H1 (cell line): ENCODE results near the gene H6PD. TPM values are rescaled to one million over a fixed set of nuclear protein-coding genes. Genes with fewer than 3 reads are reported as not detected.
A peak's percentile ranks its signal among the peaks of the same experiment; 100 is the strongest.

ENCODE experiments used
- CTCF ChIA-PET: fragments of 300-600 bp; sonication (Branson Sonifier 250); formaldehyde crosslinking; loops from one replicate; lab custom pipeline; 2021; ENCODE audit not compliant: partially characterized antibody; lab: Charles Lee
- POLR2A ChIA-PET: fragments of 300-600 bp; sonication (Branson Sonifier 250); formaldehyde crosslinking; loops from one replicate; lab custom pipeline; 2021; ENCODE audit warnings: inconsistent platforms; ENCODE audit not compliant: partially characterized antibody; lab: Charles Lee
- DNase-seq, 2 experiments: peaks; one replicate each; pipeline versions ENCODE4 v3.0.0 to v3.0.0-alpha.2; 2010 to 2022; ENCODE audit warnings: low spot score in 2 of 2, low read depth in 1 of 2, mixed read lengths in 1 of 2
- FAIRE-seq: peaks from 2 replicates; lab custom pipeline; 2011; peaks lifted over from hg19 to GRCh38; lab: Jason Lieb, UNC
- H2AFZ ChIP-seq: 2 replicates; pipeline ENCODE4 v1.8.1; 2012; ENCODE audit warnings: low read length, inconsistent platforms
- H2AK5ac ChIP-seq: 2 replicates; pipeline ENCODE4 v1.6.1; 2013; ENCODE audit warnings: low read depth, low read length
- H2BK120ac ChIP-seq: replicated peaks from 2 replicates; pipeline ENCODE3; 2013; ENCODE audit warnings: low read depth, low read length, inconsistent platforms
- H2BK12ac ChIP-seq: 2 replicates; pipeline ENCODE4 v1.6.1; 2013; ENCODE audit warnings: low read depth, low read length
- H2BK15ac ChIP-seq: 2 replicates; pipeline ENCODE4 v1.6.1; 2013; ENCODE audit warnings: low read length
- H2BK20ac ChIP-seq: 2 replicates; pipeline ENCODE4 v1.6.1; 2013; ENCODE audit warnings: low read length
- H2BK5ac ChIP-seq: 2 replicates; pipeline ENCODE4 v1.6.1; 2013; ENCODE audit warnings: low read depth, low read length
- H3K14ac ChIP-seq: 2 replicates; pipeline ENCODE4 v1.6.1; 2013; ENCODE audit warnings: inconsistent platforms; ENCODE audit not compliant: insufficient read length
- H3K18ac ChIP-seq: 2 replicates; pipeline ENCODE4 v1.6.1; 2013; ENCODE audit warnings: low read length; ENCODE audit errors: extremely low read depth
- H3K23ac ChIP-seq: 2 replicates; pipeline ENCODE4 v1.6.1; 2013; ENCODE audit warnings: inconsistent platforms; ENCODE audit not compliant: insufficient read length
- H3K23me2 ChIP-seq: 2 replicates; pipeline ENCODE4 v1.6.1; 2013; ENCODE audit warnings: low read depth, low read length
- H3K27ac ChIP-seq: 2 replicates; pipeline ENCODE4 v1.6.1; 2011; ENCODE audit warnings: low read depth, low read length, inconsistent platforms
- H3K27me3 ChIP-seq, 4 experiments: replicated peaks in 1 of 4; 1 replicate in 1 of 4; 2 replicates in 3 of 4; pipeline versions ENCODE4 v1.6.1 to v1.8.1; 2011 to 2013; ENCODE audit warnings: low read length in 3 of 4, mild to moderate bottlenecking in 3 of 4, inconsistent platforms in 2 of 4, mixed read lengths in 2 of 4, moderate library complexity in 1 of 4; ENCODE audit not compliant: control insufficient read depth in 3 of 4, insufficient read depth in 3 of 4; ENCODE audit errors: extremely low read depth in 1 of 4
- H3K36me3 ChIP-seq, 4 experiments: 2 replicates each; pipeline versions ENCODE4 v1.6.1 to v1.8.1; 2011 to 2013; ENCODE audit warnings: mild to moderate bottlenecking in 4 of 4, low read length in 3 of 4, moderate library complexity in 2 of 4, control low read depth in 1 of 4, inconsistent platforms in 1 of 4; ENCODE audit not compliant: insufficient read depth in 4 of 4, control insufficient read depth in 2 of 4
- H3K4ac ChIP-seq: replicated peaks from 2 replicates; pipeline ENCODE3; 2013; ENCODE audit warnings: low read length, low read depth, mixed read lengths, inconsistent platforms; ENCODE audit not compliant: insufficient read length
- H3K4me1 ChIP-seq, 4 experiments: replicated peaks in 1 of 4; 1 replicate in 1 of 4; 2 replicates in 3 of 4; pipeline versions ENCODE4 v1.6.1 to v1.8.1; 2011 to 2013; ENCODE audit warnings: low read length in 3 of 4, inconsistent platforms in 2 of 4, mixed read lengths in 1 of 4; ENCODE audit not compliant: insufficient read depth in 4 of 4, control insufficient read depth in 3 of 4
- H3K4me2 ChIP-seq, 2 experiments: 2 replicates each; pipeline versions ENCODE4 v1.6.1 to v1.8.1; 2011 to 2013; ENCODE audit warnings: low read depth in 2 of 2, low read length in 2 of 2, control low read depth in 1 of 2, inconsistent platforms in 1 of 2, mild to moderate bottlenecking in 1 of 2; ENCODE audit not compliant: insufficient read depth in 1 of 2
- H3K4me3 ChIP-seq, 4 experiments: fragments of 200-600, 300-600 bp in 1 of 4; sonication (generic), shearing (Covaris generic), sonication (Bioruptor Twin) in 1 of 4; 2 replicates each; pipeline versions ENCODE4 v1.5.1 to v1.8.1; 2011 to 2016; ENCODE audit warnings: low read length in 4 of 4, low read depth in 3 of 4, control low read depth in 2 of 4, inconsistent platforms in 2 of 4, mild to moderate bottlenecking in 2 of 4, mixed read lengths in 1 of 4, moderate library complexity in 1 of 4; ENCODE audit not compliant: insufficient read depth in 2 of 4; ENCODE audit errors: extremely low read depth in 1 of 4
- H3K56ac ChIP-seq: replicated peaks from 2 replicates; pipeline ENCODE3; 2013; ENCODE audit warnings: low read depth, mild to moderate bottlenecking, mixed read lengths, low read length, inconsistent platforms; ENCODE audit not compliant: insufficient read length
- H3K79me1 ChIP-seq: 2 replicates; pipeline ENCODE4 v1.6.1; 2013; ENCODE audit warnings: low read depth, low read length, control low read depth
- H3K79me2 ChIP-seq, 2 experiments: 2 replicates each; pipeline versions ENCODE4 v1.6.1 to v1.8.1; 2012 to 2013; ENCODE audit warnings: low read length in 2 of 2, mild to moderate bottlenecking in 2 of 2, inconsistent platforms in 1 of 2; ENCODE audit not compliant: insufficient read depth in 2 of 2, control insufficient read depth in 1 of 2
- H3K9ac ChIP-seq, 4 experiments: replicated peaks in 1 of 4; 1 replicate in 1 of 4; 2 replicates in 3 of 4; pipeline versions ENCODE4 v1.6.1 to v1.8.1; 2011 to 2013; ENCODE audit warnings: low read depth in 3 of 4, low read length in 3 of 4, control low read depth in 2 of 4, mild to moderate bottlenecking in 2 of 4, moderate library complexity in 2 of 4, inconsistent platforms in 1 of 4; ENCODE audit errors: extremely low read depth in 1 of 4
- H3K9me3 ChIP-seq, 2 experiments: 2 replicates each; pipeline versions ENCODE4 v1.6.1 to v1.8.1; 2012 to 2013; ENCODE audit warnings: mild to moderate bottlenecking in 2 of 2, moderate library complexity in 2 of 2, control low read depth in 1 of 2, inconsistent platforms in 1 of 2, low read depth in 1 of 2, low read length in 1 of 2, mixed read lengths in 1 of 2; ENCODE audit not compliant: insufficient read depth in 2 of 2
- H4K20me1 ChIP-seq, 2 experiments: replicated peaks in 1 of 2; 2 replicates each; pipeline versions ENCODE3 to v1.8.1; 2011 to 2013; ENCODE audit warnings: inconsistent platforms in 2 of 2, low read length in 2 of 2, mild to moderate bottlenecking in 1 of 2; ENCODE audit not compliant: insufficient read depth in 2 of 2, control insufficient read depth in 1 of 2
- H4K5ac ChIP-seq: 2 replicates; pipeline ENCODE4 v1.6.1; 2013; ENCODE audit warnings: low read length, low read depth, mixed read lengths, inconsistent platforms; ENCODE audit not compliant: insufficient read length
- H4K8ac ChIP-seq: 2 replicates; pipeline ENCODE4 v1.8.0; 2013; ENCODE audit warnings: mild to moderate bottlenecking, moderate library complexity, low read length, inconsistent platforms; ENCODE audit not compliant: insufficient read depth; ENCODE audit errors: extremely low read depth
- H4K91ac ChIP-seq: replicated peaks from 2 replicates; pipeline ENCODE3; 2013; ENCODE audit warnings: low read length, mixed read lengths, inconsistent platforms; ENCODE audit not compliant: insufficient read length
- RXRA ChIP-seq: IDR thresholded peaks from 2 replicates; pipeline ENCODE4 v1.6.1; 2011; ENCODE audit warnings: low read depth, mild to moderate bottlenecking, low read length, moderate library complexity; ENCODE audit not compliant: insufficient read depth
- SP2 ChIP-seq: IDR thresholded peaks from 2 replicates; pipeline ENCODE4 v1.6.1; 2012; ENCODE audit warnings: mild to moderate bottlenecking, low read length, inconsistent platforms
- WGBS, 2 experiments: shearing (Covaris generic) in 1 of 2; methylation state at CpG; one replicate each; pipeline versions ENCODE4 v1.1.6 to v1.1.7; 2013 to 2015; ENCODE audit warnings: low lambda C conversion rate in 2 of 2, mixed read lengths in 2 of 2, inconsistent platforms in 1 of 2, low coverage in 1 of 2, missing lambda C conversion rate in 1 of 2; ENCODE audit not compliant: insufficient replicate concordance in 2 of 2, insufficient coverage in 1 of 2, insufficient read length in 1 of 2; ENCODE audit errors: extremely low coverage in 1 of 2, missing lambda C conversion rate in 1 of 2; 5-methylcytosine and 5-hydroxymethylcytosine counted together
- polyA plus RNA-seq, 7 experiments: library from polyadenylated mRNA; depleted of rRNA in 3 of 7; stranded (reverse) in 5 of 7; unstranded in 2 of 7; fragments of >200 nt in 5 of 7; fragments of 200-250 nt in 2 of 7; gene quantifications; 1 replicate in 5 of 7; 2 replicates in 1 of 7; 4 replicates in 1 of 7; pipeline versions ENCODE4 v1.2.1 to v1.2.3, GENCODE V29; 2011 to 2013; ENCODE audit warnings: missing spikeins in 2 of 7, mixed read lengths in 2 of 7
- total RNA-seq: library from RNA; stranded (reverse); fragmentation: NEBNext Ultra II Directional; extraction: Animal tissue kit (Norgen Biotek cat#: 25700); gene quantifications from 2 replicates; pipeline ENCODE4 v1.2.1, GENCODE V29; 2021

H6PD gene
- total and polyA plus RNA-seq, 2 of the 8 experiments (the other 6 are each of a cell fraction or from before 2014, with no cell fraction given): 3.6 to 3.8 TPM

- peaks cover 0 to 4% (median 3%) of the 10 kb centered on the region in 4 experiments; a peak in 5 of 7 replicates for H3K4me1 ChIP-seq
- no peak overlapping the region for H3K14ac ChIP-seq
- H4K5ac ChIP-seq: no peak overlapping the region
- H4K91ac ChIP-seq: no peak overlapping the region
- no peak overlapping the region for H3K23ac ChIP-seq
- H3K79me1 ChIP-seq: no peaks in the 10 kb centered on the region
- no peak overlapping the region for H3K27ac ChIP-seq
- H4K20me1 ChIP-seq: no peaks in the 10 kb centered on the region
- no peak overlapping the region for H3K4ac ChIP-seq
- 0 out of 2 replicates have a peak overlapping the region, but pooled peaks have one; percentile 11 for H2BK12ac ChIP-seq
- no peak overlapping the region for H3K4me3 ChIP-seq
- no peaks in the 10 kb centered on the region for H3K9me3 ChIP-seq
- no peak overlapping the region; the same call in 1 of the 2 replicates for H2BK15ac ChIP-seq
- no peak overlapping the region for H3K18ac ChIP-seq
- H3K56ac ChIP-seq: no peak overlapping the region
- no peak overlapping the region for H3K4me2 ChIP-seq
- no peak overlapping the region for H3K9ac ChIP-seq
- no peak overlapping the region for H2BK120ac ChIP-seq
- no peak overlapping the region for H4K8ac ChIP-seq
- TF ChIP-seq SP2 (no peak), RXRA (no peak)
- TF ChIP-seq, all 59 proteins: peak for 0
- no peaks in the 10 kb centered on the region for H3K23me2 ChIP-seq
- DNase-seq (no peak), FAIRE-seq (no peak)
- no peak overlapping the region for H2BK5ac ChIP-seq
- WGBS, 2 experiments: 72% methylated on average over 11 of the region's 11 CpGs; no CpG with 5 or more reads in 1 of the 2 experiments
- no peaks in the 10 kb centered on the region for H3K79me2 ChIP-seq
- no peak overlapping the region for H2AFZ ChIP-seq
- H2BK20ac ChIP-seq: no peak overlapping the region
- no peak overlapping the region for H2AK5ac ChIP-seq
- no peaks in the 10 kb centered on the region for H3K36me3 ChIP-seq
- ChIA-PET POLR2A (no interaction called here), CTCF (interaction anchor here (0.6 to 7.8 kb wide), 4 partner anchors 10 to 219 kb away, joined by 3 to 61 read pairs (median 12); no protein-coding TSS in a partner anchor)
- H3K27me3 ChIP-seq: no peaks in the 10 kb centered on the region; a peak in 2 of 7 replicates
These were observed 36.7 kb downstream of the H6PD start for GRCh38 chr1:9271283-9271682.
